Measurements from ENCODE around the gene CMTM8. TPM values are rescaled to one million over a fixed set of nuclear protein-coding genes. Genes with fewer than 3 reads are reported as not detected.
A peak's percentile ranks its signal among the peaks of the same experiment; 100 is the strongest.

The CMTM8 gene
- total RNA-seq, 1 donor from 2014 or later, result 7.5 TPM

- TF ChIP-seq, protein P1, sequence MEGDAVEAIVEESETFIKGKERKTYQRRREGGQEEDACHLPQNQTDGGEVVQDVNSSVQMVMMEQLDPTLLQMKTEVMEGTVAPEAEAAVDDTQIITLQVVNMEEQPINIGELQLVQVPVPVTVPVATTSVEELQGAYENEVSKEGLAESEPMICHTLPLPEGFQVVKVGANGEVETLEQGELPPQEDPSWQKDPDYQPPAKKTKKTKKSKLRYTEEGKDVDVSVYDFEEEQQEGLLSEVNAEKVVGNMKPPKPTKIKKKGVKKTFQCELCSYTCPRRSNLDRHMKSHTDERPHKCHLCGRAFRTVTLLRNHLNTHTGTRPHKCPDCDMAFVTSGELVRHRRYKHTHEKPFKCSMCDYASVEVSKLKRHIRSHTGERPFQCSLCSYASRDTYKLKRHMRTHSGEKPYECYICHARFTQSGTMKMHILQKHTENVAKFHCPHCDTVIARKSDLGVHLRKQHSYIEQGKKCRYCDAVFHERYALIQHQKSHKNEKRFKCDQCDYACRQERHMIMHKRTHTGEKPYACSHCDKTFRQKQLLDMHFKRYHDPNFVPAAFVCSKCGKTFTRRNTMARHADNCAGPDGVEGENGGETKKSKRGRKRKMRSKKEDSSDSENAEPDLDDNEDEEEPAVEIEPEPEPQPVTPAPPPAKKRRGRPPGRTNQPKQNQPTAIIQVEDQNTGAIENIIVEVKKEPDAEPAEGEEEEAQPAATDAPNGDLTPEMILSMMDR (IDR thresholded peaks at IDR 0.05; ENCODE audit: insufficient read depth, low read length, poor library complexity, severe bottlenecking), result no peak
- H3K27me3 ChIP-seq (ENCODE audit: control insufficient read depth, insufficient read depth, low read length), result no peaks in the 10 kb centered on the region
- DNase-seq (ENCODE audit: low read depth), result no peak
These were observed 97.6 kb downstream of the CMTM8 start for GRCh38 chr3:32336113-32336498.

GRCh38 chr3:32337505-32337904, 99.0 kb downstream of the CMTM8 start:
- TF ChIP-seq, protein P1 (IDR thresholded peaks at IDR 0.05; ENCODE audit: insufficient read depth, low read length, poor library complexity, severe bottlenecking), result no peak
- no peak for DNase-seq (ENCODE audit: low read depth)
- Histone ChIP-seq H3K27me3 (ENCODE audit: control insufficient read depth, insufficient read depth, low read length) (no peaks in the 10 kb centered on the region), H3K4me3 (ENCODE audit: low read depth, low read length) (no peak overlapping the region), H3K36me3 (ENCODE audit: control insufficient read depth, insufficient read depth, low read length) (no peaks in the 10 kb centered on the region)

More at GRCh38 chr3:32336113-32336498, 97.6 kb downstream of the CMTM8 start:
- Histone ChIP-seq H3K4me3 (ENCODE audit: low read depth, low read length) (no peak overlapping the region), H3K36me3 (ENCODE audit: control insufficient read depth, insufficient read depth, low read length) (no peaks in the 10 kb centered on the region)

GRCh38 chr3:32340039-32340438, 101.6 kb downstream of the CMTM8 start:
- no peaks in the 10 kb centered on the region for H3K27me3 ChIP-seq (ENCODE audit: control insufficient read depth, insufficient read depth, low read length)
- no peak overlapping the region for H3K4me3 ChIP-seq (ENCODE audit: low read depth, low read length)
- DNase-seq (ENCODE audit: low read depth), result peak; percentile 7
- TF ChIP-seq, protein P1 (IDR thresholded peaks at IDR 0.05; ENCODE audit: insufficient read depth, low read length, poor library complexity, severe bottlenecking), result peak; percentile 44
- H3K36me3 ChIP-seq (ENCODE audit: control insufficient read depth, insufficient read depth, low read length), result no peaks in the 10 kb centered on the region

DNA sequence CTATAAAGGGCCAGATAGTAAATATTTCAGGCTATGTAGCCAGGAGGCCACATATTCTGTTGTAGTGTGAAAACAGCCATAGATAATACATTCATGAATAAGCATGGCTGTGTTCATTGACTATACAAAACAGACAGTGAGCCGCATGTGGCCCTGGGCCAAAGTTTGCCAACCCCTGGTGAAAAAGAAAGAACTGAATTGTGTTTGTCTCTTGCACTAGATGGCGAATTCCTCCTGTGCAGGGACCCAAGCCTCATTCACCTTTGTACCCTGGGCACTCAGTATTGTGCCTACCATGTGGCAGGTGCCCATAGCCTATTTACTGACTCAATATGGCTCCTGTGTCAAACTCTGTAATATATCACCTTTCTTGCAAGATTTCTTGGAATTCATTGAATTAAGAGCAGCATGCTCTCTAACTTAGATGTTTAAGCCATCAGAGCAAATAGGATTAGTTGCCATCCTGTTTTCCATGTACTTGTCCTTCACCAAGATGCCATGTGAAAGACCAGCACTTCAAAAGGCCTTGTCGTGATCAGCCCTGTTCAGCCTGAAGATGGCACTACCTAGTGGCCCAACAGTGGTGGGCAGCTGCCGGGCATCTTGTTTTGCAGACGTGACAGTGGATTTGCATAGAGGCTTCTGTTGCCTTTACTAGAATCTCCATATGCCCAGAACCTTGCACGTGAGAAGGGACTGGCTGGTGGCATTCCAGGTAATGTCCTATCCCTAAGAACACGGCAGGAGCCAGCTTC, 102.3 kb downstream of the CMTM8 start:
- no peak for DNase-seq (ENCODE audit: low read depth)
- Histone ChIP-seq H3K4me3 (ENCODE audit: low read depth, low read length) (no peak overlapping the region), H3K36me3 (ENCODE audit: control insufficient read depth, insufficient read depth, low read length) (no peaks in the 10 kb centered on the region), H3K27me3 (ENCODE audit: control insufficient read depth, insufficient read depth, low read length) (no peaks in the 10 kb centered on the region)
- TF ChIP-seq, protein P1 (IDR thresholded peaks at IDR 0.05; ENCODE audit: insufficient read depth, low read length, poor library complexity, severe bottlenecking), result peak; percentile 23

GRCh38 chr3:32347343-32348125, 109.1 kb downstream of the CMTM8 start:
- no peaks in the 10 kb centered on the region for H3K36me3 ChIP-seq (ENCODE audit: control insufficient read depth, insufficient read depth, low read length)
- H3K4me3 ChIP-seq (ENCODE audit: low read depth, low read length), result no peak overlapping the region
- no peak for DNase-seq (ENCODE audit: low read depth)
- TF ChIP-seq, protein P1 (IDR thresholded peaks at IDR 0.05; ENCODE audit: insufficient read depth, low read length, poor library complexity, severe bottlenecking), result no peak
- no peaks in the 10 kb centered on the region for H3K27me3 ChIP-seq (ENCODE audit: control insufficient read depth, insufficient read depth, low read length)
